GM19043 (cell line): ENCODE results near the gene SLAMF8.

Source experiments
- ATAC-seq: cut with Tn5 transposase; IDR thresholded peaks from one replicate; pipeline ENCODE4 v1.9.1; 2021; ENCODE audit warnings: low read depth; ENCODE audit not compliant: unreplicated experiment

Gene SLAMF8

GRCh38 chr1:159868766-159869165, 42.1 kb downstream of the SLAMF8 start:
- no peak for ATAC-seq

GRCh38 chr1:159869173-159869572, 42.5 kb downstream of the SLAMF8 start:
- ATAC-seq = no peak

GRCh38 chr1:159869607-159870006, 42.9 kb downstream of the SLAMF8 start:
- ATAC-seq = no peak

- ATAC-seq = no peak
These were observed 44.0 kb downstream of the SLAMF8 start for GRCh38 chr1:159870704-159871103.

GRCh38 chr1:159872891-159873290, 46.2 kb downstream of the SLAMF8 start:
- no peak for ATAC-seq

GRCh38 chr1:159873530-159874143, 47.0 kb downstream of the SLAMF8 start:
- no peak for ATAC-seq

GRCh38 chr1:159877695-159878444, 51.2 kb downstream of the SLAMF8 start:
- ATAC-seq = no peak

GRCh38 chr1:159879136-159879535, 52.5 kb downstream of the SLAMF8 start:
- no peak for ATAC-seq

GRCh38 chr1:159879977-159880376, 53.3 kb downstream of the SLAMF8 start:
- no peak for ATAC-seq

- no peak for ATAC-seq
These were observed 53.8 kb downstream of the SLAMF8 start for GRCh38 chr1:159880430-159880829.

GRCh38 chr1:159881622-159882526, 55.2 kb downstream of the SLAMF8 start:
- ATAC-seq = no peak

- no peak for ATAC-seq
These were observed 55.8 kb downstream of the SLAMF8 start for GRCh38 chr1:159882527-159882862.

GRCh38 chr1:159883134-159883533, 56.5 kb downstream of the SLAMF8 start:
- ATAC-seq = no peak

GRCh38 chr1:159884296-159884695, 57.6 kb downstream of the SLAMF8 start:
- ATAC-seq = no peak
